DMS 273 treated with DMSO at 0.1 percent for 48 hours (cell line): Measurements from ENCODE around the gene HOXB4.

Experiments
- DNase-seq: peaks from one replicate; lab custom pipeline; 2025; lab: John Stamatoyannopoulos, UW

Gene HOXB4

GRCh38 chr17:48559122-48559839, 18.9 kb downstream of the HOXB4 start:
- DNase-seq = no peak

DNA sequence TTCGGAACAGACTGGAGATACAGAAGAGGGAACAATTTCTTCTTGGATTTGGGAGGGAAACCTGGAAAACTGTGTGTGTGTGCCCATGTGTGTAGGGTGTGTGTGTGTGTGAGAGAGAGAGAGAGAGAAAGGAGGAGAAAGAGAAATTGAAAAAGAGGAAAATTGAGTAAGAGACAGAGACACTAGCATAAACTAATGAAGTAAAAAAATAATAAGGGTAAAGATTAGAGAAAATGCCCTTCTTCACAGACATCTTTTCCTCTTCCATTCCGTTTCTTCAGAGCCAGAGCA, 19.4 kb downstream of the HOXB4 start:
- no peak for DNase-seq

GRCh38 chr17:48558057-48558830, 19.9 kb downstream of the HOXB4 start:
- DNase-seq = no peak

DNA sequence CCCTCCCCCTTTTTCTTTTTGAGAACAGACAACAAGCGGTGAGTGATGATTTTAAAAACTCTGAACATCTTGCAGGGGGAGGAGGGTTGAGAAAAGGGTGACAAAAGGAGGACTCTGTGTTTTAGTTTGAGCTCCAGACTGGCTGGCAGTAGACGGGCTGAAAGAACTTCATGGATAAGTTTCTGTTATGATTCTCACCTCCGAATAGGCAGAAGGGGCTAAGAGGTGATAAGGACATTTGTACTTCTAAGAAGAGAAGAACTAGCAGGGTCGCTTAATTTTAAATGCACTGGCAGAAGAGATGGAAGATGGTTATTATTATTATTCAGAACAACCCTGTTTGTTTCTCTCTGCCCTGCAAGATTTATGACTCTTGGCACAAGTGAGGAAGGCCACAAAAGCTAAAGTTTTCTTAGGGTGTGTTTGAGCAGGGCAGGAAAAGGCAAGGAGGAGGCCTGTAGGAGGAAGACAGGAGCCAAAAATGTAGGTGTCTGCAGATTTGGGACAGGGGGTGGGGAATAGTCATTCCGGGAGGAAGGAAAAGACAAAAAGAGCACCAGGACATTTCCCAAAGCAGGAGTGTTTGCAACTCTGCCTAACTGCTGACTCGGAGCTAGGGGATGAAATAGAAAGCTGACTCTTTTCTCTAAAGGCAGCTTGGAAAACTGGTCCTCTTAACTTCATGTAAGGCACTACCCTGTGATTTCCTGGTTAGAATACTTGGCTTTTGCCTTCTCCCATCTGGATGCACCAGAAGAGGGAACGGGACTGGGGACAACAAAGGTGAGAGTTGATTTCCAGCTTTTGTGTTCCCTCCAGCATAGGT, 21.4 kb downstream of the HOXB4 start:
- DNase-seq = no peak

DNA sequence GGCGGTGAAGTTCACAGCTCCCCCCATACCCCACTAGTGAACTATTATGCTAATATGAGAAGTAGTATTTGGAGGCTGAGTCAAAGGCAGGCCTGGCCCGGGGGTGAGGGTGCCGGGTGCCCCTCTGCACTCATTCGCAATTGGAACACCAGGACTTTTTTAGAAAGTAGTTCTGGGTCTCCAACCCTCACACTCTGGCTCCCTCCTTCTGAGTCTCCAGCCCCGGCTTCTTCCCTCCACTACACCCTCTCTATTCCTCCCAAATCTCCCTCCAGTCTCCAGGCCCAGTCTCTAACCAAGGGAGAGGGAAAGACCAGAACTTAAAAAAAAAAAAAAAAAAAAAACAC, 21.9 kb downstream of the HOXB4 start:
- no peak for DNase-seq

DNA sequence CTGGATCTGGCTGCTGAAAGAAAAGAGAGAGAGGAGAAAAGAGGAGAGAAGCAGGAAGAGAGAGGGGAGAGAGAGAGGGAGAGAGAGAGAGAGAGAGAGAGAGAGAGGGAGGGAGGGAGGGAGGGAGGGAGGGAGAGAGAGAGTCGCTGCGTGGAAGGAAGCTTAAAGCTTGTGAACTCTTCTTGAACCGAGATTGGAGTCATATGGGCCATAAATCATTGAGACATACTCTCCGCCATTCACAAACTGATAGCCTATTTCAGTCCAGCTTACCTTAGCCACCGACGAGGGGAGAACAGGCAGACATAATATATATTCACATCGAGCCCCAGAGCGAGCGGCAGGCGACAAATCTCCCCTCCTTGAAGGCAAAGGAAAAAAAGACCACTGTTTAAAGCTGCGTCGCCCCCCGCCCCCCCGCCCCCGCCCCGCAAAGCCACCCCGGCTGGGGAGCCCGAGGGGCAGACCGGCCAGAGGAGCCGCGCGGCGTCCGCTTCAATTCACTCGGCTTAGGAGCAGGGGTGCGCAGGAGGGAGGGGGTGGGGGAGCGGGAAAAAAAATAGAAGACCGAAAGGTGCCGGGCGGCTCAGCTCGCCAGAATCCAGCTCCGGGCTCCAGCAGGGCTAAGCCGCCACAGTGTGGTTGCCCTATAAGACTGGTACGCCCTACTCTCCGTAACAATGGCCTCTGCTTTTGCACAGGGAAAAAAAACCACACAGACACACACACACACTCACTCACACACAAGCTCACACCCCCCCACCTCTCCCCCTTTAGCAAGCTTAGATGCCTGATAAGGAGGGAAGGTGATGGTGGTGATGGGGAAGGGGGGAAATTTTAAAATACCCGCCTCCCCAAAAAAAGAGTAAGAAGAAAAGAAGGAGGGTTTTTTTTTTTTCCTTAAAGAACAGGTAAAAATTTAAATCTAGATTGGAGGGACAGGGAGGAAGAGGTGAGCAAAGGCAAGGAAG, 22.6 kb downstream of the HOXB4 start:
- no peak for DNase-seq

- no peak for DNase-seq
Measured at GRCh38 chr17:48554412-48555257, 23.5 kb downstream of the HOXB4 start.

GRCh38 chr17:48553826-48554225, 24.3 kb downstream of the HOXB4 start:
- DNase-seq = no peak

GRCh38 chr17:48553190-48553547, 25.0 kb downstream of the HOXB4 start:
- DNase-seq = no peak

DNA sequence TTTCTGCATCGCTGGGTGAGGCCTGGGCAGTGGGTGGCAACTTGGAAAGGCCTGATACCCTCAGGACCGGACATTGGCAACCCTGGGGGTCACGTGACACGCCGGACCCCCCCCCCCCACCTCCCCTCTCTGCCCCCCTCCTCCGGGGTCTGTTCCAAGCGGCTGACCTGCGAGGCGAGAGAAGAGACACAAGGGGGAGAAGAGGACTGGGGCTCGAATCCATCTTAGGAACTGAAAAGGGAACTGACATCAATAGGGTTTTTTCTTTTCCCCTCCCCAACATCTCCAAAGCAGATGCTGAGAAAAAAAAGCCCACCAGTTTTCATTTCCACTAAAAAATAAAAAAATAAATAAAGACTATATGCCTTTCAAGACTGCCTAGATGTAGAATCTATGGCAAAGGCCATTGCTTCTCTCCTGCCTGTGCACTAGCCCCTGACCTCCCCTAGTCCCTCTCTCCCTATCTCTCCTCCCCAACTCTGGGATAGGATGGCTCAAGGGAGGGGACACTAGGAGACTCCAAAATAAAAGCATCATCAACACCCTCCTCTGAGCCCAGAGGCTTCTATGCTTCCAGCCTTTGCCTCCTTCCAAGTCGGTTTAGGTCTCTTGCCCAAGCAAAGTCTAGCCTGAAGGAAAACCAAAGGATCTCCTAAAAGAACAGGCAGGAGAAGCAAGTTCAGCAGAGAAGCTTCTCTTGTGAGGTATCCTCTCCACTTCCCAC, 25.5 kb downstream of the HOXB4 start:
- DNase-seq = no peak

DNA sequence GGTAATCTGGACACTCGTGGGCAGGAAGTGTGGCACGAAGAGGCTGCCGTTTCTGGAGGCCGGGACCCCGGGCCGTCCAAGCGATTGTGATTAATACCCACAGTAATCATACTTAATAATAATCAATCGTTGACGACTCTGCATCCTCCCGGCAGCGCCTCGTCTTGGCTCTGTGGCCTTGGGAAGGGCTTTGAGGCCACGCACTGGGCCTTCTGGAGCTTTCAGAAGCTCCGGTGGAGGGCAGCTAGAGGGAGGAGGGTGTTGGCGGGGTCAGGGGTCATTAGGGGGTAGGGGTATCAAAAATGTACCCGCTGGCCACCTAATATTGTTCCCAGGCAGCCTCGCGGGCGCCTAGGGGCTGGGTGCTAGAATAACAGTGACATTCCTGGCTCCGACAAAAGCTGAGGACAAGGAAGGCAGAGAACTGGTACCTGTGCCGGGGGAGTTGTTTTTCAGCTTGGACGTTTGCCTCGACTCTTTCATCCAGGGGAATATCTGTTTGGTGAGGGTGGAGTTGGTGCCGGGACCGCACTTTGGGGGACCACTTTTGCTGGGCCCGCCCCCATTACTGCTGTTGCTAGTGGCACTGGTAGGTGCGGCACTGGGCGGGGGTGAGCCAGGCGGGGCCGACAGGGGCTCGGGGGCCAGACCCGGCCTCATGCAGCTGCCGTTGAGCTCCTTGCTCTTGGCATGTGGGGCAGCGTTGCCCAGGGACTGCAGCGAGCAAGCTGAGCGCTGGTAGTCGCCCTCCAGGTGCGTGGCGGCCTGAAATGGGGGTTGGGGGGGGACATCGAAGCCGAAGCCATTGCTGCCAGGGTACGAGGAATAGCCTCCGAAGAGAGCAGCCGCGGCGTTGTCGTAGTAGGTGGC, 26.3 kb downstream of the HOXB4 start:
- no peak for DNase-seq

DNA sequence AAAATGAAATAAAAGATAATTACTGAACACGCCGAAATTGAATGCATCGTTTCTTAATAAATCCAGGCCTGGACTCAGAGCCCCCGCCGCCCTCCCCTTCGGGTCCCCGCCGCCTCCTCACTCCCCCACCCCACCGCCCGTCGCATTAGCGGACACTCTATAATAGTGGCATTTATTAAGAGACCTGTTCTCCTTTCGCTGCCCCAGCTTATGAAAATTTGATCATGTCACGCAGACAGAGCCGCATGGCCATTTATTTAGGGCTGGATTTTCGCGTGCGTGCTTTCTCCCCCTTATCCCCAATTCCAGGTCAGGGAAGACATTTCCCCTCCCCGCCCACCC, 27.0 kb downstream of the HOXB4 start:
- no peak for DNase-seq

DNA sequence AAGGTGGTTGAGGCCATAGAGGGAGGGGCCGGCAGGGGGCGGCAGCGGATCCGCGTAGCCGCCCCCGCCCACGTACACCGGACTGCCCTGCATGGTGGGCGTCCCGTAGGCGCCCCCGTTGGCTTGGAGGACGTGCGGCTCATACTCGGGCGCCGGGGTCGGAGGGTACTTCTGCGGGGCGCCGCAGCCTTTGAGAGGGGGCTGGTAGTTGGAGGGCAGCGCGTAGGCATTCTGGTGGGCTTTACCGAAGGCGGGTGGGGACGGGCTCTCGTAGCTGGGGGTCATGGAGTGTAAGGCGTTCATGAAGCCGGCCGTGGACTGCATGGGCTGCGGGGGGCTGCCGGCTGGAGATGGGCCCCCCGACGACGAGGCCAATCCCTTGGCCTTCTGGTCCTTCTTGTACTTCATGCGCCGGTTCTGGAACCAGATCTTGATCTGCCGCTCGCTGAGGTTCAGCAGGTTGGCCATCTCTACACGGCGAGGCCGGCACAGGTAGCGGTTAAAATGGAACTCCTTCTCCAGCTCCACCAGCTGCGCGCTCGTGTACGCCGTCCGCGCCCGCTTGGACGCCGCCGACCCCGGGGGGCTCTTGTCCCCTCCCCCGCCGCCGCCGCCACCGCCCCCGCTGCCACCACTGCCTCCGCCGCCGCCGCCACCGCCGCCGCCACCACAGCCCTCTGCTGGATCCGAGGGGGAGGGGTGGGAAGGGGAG, 27.5 kb downstream of the HOXB4 start:
- no peak for DNase-seq

- no peak for DNase-seq
Measured at GRCh38 chr17:48549914-48550501, 28.1 kb downstream of the HOXB4 start.

DNA sequence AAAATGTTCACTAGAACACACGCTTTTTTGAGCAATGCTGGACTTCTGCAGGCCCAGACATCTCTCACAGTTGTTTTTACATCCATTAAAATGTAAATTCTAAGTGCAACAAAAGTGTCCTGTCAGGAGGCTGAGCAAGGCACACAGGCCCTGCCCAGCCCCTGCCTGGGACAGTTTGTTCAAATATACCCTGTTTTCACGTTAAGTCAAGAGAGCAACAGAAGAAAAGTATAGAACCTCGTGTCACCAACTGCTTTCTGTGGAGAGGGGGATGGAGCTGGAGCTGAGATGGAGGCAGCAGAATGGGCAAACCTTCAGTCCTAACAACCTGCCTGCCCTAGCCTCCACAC, 28.9 kb downstream of the HOXB4 start:
- no peak for DNase-seq

DNA sequence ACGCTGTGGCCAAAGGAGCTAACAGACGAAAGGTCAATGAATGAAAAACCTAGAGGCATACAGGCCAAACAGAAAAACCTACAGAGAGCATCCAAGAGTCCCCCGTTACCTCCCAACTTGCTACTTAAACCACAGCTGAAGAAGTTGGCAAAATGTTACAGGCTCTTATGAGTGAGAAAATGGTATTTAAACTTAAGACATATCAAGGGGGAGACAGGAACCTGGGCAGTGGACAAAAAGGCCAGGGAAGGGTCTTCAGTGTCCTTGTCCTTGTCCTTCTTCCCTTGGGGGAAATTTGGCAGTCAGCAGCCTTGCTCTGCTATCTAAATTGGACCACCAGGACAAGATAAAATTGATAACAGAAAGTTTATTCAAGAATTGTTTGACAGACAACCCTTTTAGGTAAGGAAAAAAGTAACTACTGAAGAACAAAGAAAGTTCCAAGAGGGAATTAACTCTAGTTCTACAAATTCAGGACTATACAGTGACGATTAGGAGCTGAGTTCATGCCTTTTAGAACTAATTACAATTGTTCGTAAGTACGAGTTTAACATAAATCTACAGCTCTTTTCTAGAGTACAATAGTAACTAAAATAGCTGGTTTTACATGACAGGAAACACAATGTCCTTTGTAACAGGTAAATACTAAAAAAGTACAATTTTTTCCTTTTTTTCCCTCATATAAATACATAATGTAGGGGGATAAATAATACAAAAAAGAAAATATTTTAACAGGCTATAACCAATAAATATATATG, 29.4 kb downstream of the HOXB4 start:
- no peak for DNase-seq

DNA sequence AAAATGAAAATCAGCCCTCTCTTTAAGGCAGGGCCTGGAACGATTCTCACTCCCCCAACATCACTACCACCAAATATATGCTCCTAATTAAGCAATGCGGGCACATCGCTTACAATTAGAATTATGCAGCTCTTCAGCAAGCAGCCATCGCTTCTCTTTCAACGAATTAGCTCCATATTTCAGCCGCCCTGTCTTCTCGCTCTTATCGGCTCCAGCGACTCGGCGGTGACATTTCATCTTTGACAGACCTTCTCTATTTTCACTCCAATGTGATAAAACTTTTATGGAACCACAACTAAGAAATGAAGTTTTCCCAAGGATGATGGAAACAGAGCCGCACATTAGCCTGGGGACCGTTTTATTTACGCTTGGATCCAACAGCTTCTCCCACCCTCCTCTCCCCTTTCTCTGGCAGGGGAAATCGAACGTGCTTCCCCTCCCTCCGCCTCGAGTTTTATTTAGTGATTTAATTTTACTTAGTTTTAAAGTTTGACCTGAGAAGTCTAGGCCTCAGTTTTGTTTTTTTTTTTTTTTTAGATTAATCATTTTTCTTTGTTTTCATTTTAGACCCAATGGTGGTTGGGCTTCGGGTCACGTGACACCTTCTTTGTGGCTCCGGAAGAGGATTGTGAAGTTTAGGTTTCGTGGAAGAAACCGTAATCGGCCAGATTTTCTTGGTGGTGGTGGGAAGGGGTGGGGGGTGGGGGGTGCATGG, 30.2 kb downstream of the HOXB4 start:
- DNase-seq = no peak
